ENCODE measurements around the gene ZYG11B.

DNA sequence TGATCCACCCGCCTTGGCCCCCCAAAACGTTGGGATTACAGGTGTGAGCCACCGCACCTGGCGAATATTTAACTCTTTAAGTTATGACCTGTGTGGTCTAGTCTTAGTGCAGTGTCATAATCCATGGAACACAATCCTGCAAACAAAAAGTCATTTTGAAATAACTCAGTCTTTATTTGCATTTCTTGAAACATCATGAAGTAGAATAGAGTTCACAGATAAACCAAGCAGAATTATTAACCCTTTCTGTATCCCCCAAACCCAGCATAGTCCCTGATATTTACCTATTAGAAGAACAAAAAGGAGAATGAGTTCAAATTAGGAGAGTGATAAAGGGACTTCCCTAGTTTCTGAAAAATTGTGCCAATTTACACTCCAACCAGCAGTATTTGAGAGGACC, 19.9 kb downstream of the ZYG11B start:
- TF ChIP-seq POLR2A (IDR thresholded peaks at IDR 0.05; ENCODE audit: low read depth, low read length) = no peak
- no peak for TF ChIP-seq POLR2AphosphoS5 (IDR thresholded peaks at IDR 0.05; ENCODE audit: low read depth, low read length)
- no peak for TF ChIP-seq TAF1 (IDR thresholded peaks at IDR 0.05; ENCODE audit: low read depth, low read length)
